Ovary (tissue), 3 donors: ENCODE data around the gene UBTD1.

ENCODE experiments used
- CTCF ChIP-seq, 3 donors: fragments of 450-650 bp in 2 of 3; fragments of 200-600 bp in 1 of 3; IDR thresholded peaks; one replicate each; pipeline versions ENCODE4 v1.5.1 to v1.8.0; 2016 to 2022; ENCODE audit warnings: antibody characterized with exemption in 3 of 3, mild to moderate bottlenecking in 1 of 3
- POLR2A ChIP-seq: fragments of 450-650 bp; IDR thresholded peaks from one replicate; pipeline ENCODE4 v1.6.1; 2017; ENCODE audit warnings: antibody characterized with exemption, mild to moderate bottlenecking, moderate library complexity
- donor health status: DM: no; HTN: no; CAD: no.

- TF ChIP-seq CTCF (IDR thresholded peaks at IDR 0.05) (no peak), POLR2A (no peak)
Observed at GRCh38 chr10:97464226-97464625, 34.5 kb upstream of the UBTD1 start.
